NCI-H1930 (cell line): ENCODE data around the gene CCDC122.
"Not testable (repeated sequence)": the region's sequence is repeated elsewhere in the genome, so short reads cannot be mapped to it uniquely, and the experiment has no call there.

ENCODE experiments used
- DNase-seq, 2 experiments: peaks; one replicate each; lab custom pipeline; 2025; lab: John Stamatoyannopoulos, UW

The CCDC122 gene

GRCh38 chr13:43877326-43877725 lies 2.2 kb downstream of the CCDC122 start:
- no peak for DNase-seq

- DNase-seq, result no peak
Measured at GRCh38 chr13:43876366-43876765, 3.2 kb downstream of the CCDC122 start.

DNA sequence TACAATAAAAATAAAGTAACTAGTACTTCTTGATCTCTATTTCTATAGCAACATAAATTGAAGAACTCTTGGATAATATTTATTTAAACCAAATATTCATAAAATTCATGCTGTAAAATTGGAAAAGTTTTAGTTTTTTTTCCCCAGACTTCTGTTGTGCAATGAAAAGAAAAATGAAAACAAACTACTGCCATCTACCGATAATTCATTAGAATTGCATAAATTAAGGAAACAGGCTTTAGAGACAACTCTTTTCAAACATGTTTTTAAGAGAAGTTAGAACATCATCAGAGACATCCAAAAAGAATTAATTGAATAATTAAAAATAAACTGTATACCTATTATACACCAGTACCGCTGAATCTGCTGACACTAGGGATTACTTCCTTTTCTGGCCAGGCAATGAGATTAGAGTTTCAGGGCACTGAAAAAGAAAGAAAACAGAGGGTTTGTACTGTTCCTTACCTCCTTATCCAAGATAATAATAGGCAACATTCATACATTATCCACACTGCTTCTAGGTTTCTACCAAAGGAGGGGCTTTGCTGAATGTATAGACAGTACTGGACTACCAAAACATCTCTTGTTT lies 4.9 kb downstream of the CCDC122 start:
- peak in 1 of 2 experiments; percentile 7 for DNase-seq

DNA sequence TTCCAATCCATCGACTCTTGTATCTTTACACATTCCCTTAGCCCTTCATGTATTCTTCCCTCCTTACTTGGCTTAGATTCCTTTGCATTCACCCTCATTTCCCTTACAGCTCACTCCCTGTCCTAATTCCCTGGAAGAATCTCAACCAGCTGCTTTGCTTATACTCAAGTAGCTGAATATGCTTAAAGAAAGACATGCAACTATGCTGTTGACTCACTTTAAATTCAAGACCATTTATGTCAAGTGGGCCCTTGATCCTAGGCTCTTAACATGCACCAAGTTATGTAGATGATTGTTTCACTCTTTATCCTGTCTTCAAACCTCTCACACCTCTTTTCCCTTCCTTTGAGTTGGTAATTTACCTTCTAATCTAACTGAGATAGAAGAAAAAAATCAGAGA lies 7.4 kb downstream of the CCDC122 start:
- no peak for DNase-seq

- no peak for DNase-seq
Measured at GRCh38 chr13:43865892-43866291, 13.6 kb downstream of the CCDC122 start.

DNA sequence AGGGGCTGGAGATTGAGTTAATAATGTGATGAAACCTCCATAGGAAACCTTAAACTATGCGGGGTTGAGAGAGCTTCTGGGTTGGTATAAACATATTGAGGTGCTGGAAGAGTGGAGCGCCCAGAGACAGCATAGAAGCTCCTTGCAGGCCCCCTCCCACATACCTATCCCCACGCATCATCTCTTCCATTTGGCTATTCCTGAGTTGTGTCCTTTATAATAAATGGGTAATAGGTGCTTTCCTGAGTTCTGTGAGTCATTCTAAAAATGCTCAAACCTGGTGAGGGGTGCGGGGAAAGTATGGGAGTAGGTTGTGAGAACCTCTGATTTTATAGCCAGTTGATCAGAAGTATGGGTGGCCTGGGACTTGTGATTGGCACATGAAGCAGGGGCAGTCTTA lies 14.6 kb downstream of the CCDC122 start:
- no peak for DNase-seq

- DNase-seq, result no peak
Measured at GRCh38 chr13:43861863-43862262, 17.7 kb downstream of the CCDC122 start.

DNA sequence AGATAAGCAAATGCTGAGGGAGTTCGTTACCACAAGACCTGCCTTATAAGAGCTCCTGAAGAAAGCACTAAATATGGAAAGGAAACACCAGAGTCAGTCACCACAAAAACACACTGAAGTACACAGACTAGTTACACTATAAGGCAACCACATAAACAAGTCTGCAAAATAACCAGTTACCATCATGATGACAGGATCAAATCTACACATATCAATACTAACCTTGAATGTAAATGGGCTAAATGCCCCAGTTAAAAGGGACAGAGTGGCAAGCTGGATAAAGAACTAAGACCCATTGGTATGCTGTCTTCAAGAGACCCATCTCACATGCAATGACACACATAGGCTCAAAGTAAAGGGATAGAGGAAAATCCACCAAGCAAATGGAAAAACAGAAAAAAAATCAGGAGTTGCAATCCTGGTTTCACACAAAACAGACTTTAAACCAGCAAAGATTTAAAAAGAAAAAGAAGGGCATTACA lies 26.6 kb downstream of the CCDC122 start:
- DNase-seq, result no peak

- DNase-seq, result no peak
Measured at GRCh38 chr13:43850873-43851272, 28.7 kb downstream of the CCDC122 start.

GRCh38 chr13:43848001-43848649 lies 31.4 kb downstream of the CCDC122 start:
- DNase-seq, result no peak

DNA sequence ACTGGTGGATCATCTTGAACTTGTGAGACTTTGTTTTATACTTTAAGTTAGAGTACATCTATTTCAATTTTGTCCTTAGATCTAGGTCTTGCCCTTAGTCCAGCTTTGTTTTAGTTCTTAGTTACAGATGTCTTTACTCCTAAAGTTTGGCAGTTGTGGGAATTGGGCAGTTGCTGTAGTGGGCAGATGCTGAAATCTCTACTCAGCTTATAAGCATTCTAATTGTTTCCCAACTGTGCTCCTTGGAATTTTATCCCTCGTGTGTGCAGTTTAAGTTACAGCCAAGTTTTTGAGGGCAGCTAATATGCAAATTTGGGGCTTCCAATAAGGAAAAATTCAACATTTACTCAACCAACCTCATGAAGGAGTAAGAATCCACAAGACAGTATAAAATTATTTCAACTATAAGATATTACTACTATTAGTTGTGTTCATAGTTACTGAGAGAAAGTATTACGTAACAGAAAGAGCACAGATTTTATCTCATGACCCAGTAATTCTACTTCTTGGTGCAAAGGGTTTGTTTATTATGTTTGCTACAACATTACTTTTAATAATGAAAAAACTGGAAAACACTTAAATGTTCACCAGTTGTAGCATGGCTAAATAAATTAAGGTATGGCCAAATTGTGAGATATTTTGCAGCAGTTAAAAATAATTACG lies 32.9 kb downstream of the CCDC122 start:
- no peak for DNase-seq

GRCh38 chr13:43838909-43839308 lies 40.6 kb downstream of the CCDC122 start:
- no peak for DNase-seq

GRCh38 chr13:43835701-43836100 lies 43.8 kb downstream of the CCDC122 start:
- no peak for DNase-seq

DNA sequence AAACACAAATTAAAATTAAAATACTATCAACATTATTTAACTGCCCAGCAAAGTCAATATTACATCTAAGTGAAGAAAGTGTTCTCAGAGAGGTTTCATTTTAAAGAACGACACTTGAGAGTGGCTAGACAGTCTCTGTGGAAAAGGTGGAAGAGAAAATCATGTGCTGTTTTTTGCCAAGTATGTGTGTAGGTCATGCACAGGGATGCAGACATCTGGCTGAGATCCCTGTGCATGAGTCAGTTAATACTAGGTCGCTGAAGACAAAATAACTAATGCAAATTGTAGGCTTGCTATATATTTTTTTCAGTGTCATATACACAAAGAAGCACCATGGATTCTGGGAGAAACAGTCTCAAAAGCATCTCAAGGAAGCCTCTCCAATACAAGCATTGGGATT lies 48.5 kb downstream of the CCDC122 start:
- no peak for DNase-seq

DNA sequence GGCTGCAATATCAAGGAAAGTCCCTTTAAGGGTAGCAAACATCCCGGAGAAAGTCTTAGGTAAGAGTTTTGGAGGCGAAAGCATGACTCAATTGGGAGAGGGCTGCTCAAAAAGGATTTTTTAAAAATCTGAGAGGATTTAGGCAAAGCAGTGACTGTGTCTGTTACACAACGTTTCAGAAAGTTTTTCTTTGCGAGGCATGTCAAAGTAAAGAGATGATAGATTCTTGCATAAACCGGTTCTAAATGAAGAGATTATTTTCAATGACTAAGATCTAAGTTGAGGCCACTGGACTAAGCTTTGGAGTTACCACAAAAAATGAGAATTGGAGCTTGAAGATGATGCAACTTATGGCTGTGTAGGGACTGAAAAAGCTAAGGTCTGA lies 49.1 kb downstream of the CCDC122 start:
- DNase-seq, result no peak

GRCh38 chr13:43824656-43825055 lies 54.9 kb downstream of the CCDC122 start:
- DNase-seq, result not testable (repeated sequence)

DNA sequence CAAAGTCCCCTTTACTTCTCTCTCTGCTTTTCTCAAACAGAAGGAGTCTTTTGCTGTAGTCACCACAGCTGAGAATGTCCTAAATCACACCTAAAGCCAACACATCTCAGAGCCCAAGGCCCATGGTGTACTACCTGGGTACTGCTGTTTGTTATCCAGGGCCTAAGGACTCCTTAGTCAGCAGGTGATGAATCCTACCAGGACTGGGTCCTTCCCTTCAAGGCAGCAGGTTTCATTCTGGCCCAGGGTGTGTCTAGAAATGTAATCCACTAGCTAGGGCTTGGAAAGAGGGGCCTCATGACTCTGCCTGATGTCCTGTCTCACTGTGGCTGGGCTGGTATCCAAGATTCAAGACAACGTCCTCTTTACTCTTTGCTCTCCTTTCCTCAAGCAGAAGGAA lies 56.6 kb downstream of the CCDC122 start:
- DNase-seq, result no peak

GRCh38 chr13:43816401-43816889 lies 63.1 kb downstream of the CCDC122 start:
- no peak for DNase-seq

DNA sequence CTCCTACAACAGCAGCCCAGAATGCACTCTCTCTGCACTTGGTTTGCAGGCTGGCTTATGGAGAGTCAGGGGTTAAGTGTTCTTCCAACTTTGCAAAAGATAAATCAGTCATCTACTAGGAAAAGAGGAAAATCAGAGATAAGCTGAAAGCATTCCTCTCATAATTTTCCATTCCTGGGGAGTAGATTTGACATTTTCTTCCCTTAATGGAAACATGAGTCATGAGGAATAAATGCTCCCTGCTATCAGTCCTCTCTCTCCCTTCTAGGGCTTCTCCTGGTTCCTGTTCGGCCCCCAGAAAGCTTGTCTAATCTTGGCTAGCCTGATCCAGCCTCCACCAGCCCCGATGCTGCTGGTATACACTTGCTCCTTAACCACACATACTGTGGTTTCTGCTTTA lies 64.3 kb downstream of the CCDC122 start:
- no peak for DNase-seq

DNA sequence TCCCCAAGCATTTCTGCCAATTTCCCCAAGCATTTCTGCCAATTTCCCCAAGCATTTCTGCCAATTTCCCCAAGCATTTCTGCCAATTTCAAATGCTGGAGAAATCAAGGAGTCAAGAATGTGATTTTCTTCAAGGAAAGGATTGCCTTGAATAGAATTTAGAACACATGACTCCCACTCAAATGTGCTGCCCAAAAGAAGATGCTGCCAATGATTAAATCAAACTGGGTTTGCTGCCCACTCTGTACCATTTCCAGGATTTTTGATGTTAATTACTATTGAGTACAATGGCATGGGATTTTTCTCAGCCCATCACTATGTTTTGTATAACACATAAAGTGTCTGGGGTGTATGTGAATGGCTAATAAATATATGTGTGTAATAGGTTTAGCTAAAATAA lies 70.9 kb downstream of the CCDC122 start:
- no peak for DNase-seq

GRCh38 chr13:43805681-43806128 lies 73.8 kb downstream of the CCDC122 start:
- DNase-seq, result no peak

DNA sequence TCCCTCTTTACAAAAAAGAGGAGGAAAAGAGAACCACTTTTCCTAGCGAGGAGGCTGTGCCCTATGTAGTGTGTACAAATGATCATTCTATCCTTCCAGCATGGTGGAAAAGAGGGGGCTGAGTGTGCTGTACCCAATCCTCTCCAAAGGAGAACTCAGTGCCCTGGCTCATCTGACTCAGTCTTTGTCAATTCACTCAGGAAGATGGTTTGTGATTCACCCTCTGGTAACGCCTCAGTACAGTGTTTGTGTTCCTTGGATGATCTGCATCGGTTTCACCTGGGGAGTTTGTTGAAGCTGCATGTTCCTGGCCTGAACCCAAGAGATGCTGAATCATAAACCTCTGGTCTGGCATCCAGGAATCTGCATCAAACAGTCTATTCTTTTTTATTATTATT lies 74.5 kb downstream of the CCDC122 start:
- DNase-seq, result peak in 1 of 2 experiments; percentile 53

GRCh38 chr13:43804461-43805070 lies 75.0 kb downstream of the CCDC122 start:
- DNase-seq, result peak; percentile 68 to 84
